ENCODE data around the gene C16orf54. TPM values are rescaled to one million over a fixed set of nuclear protein-coding genes. Genes with fewer than 3 reads are reported as not detected.

C16orf54 gene
- total and polyA plus RNA-seq, 10 of the 15 experiments (the other 5 are each of a cell fraction or from before 2014, with no cell fraction given): 2.1 to 13.3 (median 5.4) TPM

DNA sequence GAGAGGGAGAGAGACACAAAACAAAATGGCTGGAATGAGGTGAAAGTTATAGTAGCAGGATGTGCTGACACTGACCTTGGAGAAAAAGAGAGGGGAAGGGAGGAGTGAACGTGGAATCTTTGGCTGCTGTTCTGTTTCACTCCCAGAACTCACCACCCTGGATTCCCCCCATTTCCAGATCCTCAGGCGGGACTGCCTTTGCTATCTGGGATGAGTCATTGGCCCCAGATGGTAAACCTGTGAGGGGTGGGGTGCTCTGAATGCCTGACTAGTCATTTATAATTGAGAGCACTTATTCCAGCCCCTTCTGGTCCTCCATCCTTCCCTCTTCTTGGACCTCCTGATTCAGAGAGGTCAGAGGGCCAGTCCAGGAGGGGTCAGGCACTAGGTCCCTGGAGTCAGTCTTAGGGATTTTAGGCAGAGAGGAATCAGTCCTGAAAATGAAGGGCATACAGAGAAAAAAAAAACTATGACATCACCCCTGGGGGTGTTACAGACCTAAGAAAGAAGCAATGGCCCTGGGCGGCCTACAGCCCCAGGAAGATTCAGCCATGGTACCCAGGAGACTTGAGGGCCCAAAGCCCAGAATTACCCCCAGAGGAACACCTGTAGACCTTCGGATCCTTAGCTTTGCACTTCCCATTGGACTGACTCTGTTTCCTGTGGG lies 30.1 kb upstream of the C16orf54 start (continued):
- no peak for TF ChIP-seq ZNF687 (IDR thresholded peaks at IDR 0.05)

DNA sequence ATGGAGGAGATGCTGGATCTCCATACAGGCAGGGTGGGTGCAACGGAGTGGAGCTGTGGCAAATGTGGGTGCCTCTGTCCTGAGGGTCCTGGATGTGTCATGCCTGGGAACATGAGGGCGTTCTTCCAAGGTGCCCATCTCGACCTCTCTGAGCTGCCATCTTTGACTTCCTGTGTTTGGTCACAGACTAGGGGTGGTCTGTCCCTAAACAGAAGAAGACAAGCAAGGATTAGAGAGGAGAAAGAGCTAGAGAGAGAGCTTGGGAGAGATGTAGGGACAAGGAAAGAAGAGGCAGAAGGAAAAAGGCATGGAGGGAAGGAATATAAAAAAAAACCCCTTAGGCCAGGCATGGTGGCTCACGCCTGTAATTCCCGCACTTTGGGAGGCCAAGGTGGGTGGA lies 28.9 kb upstream of the C16orf54 start:
- intact Hi-C loops (cut with micrococcal nuclease; ENCODE audit: unreplicated experiment): no loop called here
- ChIA-PET RAD21 (ENCODE audit: unreplicated experiment) (interaction anchor here (0.7 kb wide), 1 partner anchor 368 kb away, joined by 3 read pairs; no protein-coding TSS in a partner anchor), SMC1A (ENCODE audit: uncharacterized antibody, unreplicated experiment) (interaction anchor here (0.8 to 1.1 kb wide), 2 partner anchors 10 to 15 kb away, joined by 3 read pairs; no protein-coding TSS in a partner anchor), POLR2A (interaction anchor here (0.6 kb wide), 1 partner anchor 38 kb away, joined by 6 read pairs; no protein-coding TSS in a partner anchor), CTCF (interaction anchor here (0.5 to 1.8 kb wide), 3 partner anchors 8 to 12 kb away, joined by 3 to 11 read pairs (median 3); no protein-coding TSS in a partner anchor)
- FAIRE-seq (no peak), ATAC-seq (no peak), DNase-seq (ENCODE audit: low read depth, low spot score) (no peak)
- Histone ChIP-seq H3K9me3 (replicated peaks; ENCODE audit: control insufficient read depth, insufficient read depth, low read length) (no peaks in the 10 kb centered on the region), H3K27ac (ENCODE audit: control insufficient read depth, insufficient read depth) (no peak overlapping the region), H4K20me1 (ENCODE audit: control insufficient read depth, insufficient read depth) (no peaks in the 10 kb centered on the region), H3K4me1 (ENCODE audit: control insufficient read depth, insufficient read depth, low read length) (no peaks in the 10 kb centered on the region), H2AFZ (ENCODE audit: control insufficient read depth, low read depth, low read length) (no peak overlapping the region), H3K4me2 (ENCODE audit: control insufficient read depth, insufficient read depth) (no peak overlapping the region), H3K9ac (ENCODE audit: control insufficient read depth, insufficient read depth, low read length) (no peak overlapping the region), H3K4me3 (no peak overlapping the region), H3K27me3 (replicated peaks in 1 of 2; ENCODE audit: control insufficient read depth in 2 of 2, insufficient read depth in 2 of 2, low read length in 1 of 2) (no peaks in the 10 kb centered on the region), H3K79me2 (ENCODE audit: control insufficient read depth, insufficient read depth, low read length) (no peaks in the 10 kb centered on the region), H3K36me3 (ENCODE audit: control insufficient read depth in 2 of 2, insufficient read depth in 2 of 2, low read length in 1 of 2) (no peaks in the 10 kb centered on the region)
- in situ Hi-C loops (cut with MboI): no loop called here
- no peak for TF ChIP-seq BHLHE40 (IDR thresholded peaks at IDR 0.05; ENCODE audit: borderline replicate concordance in 1 of 2, low read depth in 2 of 2, low read length in 1 of 2)
- TF ChIP-seq WRNIP1 (IDR thresholded peaks at IDR 0.05; ENCODE audit: borderline replicate concordance, low read depth, low read length): no peak
- TF ChIP-seq YBX1 (IDR thresholded peaks at IDR 0.05): no peak
- TF ChIP-seq NRF1 (conservative IDR thresholded peaks at IDR 0.05; ENCODE audit: low read depth, low read length): no peak
- no peak for TF ChIP-seq MTA2 (IDR thresholded peaks at IDR 0.05; ENCODE audit: low read depth)
- TF ChIP-seq ZBTB4 (CRISPR knock-in tag; IDR thresholded peaks at IDR 0.05): no peak
- TF ChIP-seq SMAD1 (IDR thresholded peaks at IDR 0.05; ENCODE audit: low read depth, partially characterized antibody): no peak
- no peak for TF ChIP-seq NFYB (IDR thresholded peaks at IDR 0.05; ENCODE audit: insufficient read depth, low read depth, low read length)
- TF ChIP-seq EZH2 (IDR thresholded peaks at IDR 0.05; ENCODE audit: borderline replicate concordance, control insufficient read depth, low read depth, low read length): no peak
- TF ChIP-seq, protein P1, sequence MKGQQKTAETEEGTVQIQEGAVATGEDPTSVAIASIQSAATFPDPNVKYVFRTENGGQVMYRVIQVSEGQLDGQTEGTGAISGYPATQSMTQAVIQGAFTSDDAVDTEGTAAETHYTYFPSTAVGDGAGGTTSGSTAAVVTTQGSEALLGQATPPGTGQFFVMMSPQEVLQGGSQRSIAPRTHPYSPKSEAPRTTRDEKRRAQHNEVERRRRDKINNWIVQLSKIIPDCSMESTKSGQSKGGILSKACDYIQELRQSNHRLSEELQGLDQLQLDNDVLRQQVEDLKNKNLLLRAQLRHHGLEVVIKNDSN (IDR thresholded peaks at IDR 0.05; ENCODE audit: borderline replicate concordance, extremely low read length, insufficient read depth, low read depth, low read length): no peak
- TF ChIP-seq MTA3 (IDR thresholded peaks at IDR 0.05; ENCODE audit: borderline replicate concordance, low read length): no peak
- WGBS (ENCODE audit: insufficient coverage, insufficient replicate concordance, low lambda C conversion rate, missing lambda C conversion rate): 57% methylated on average over 5 of the region's 5 CpGs
- no TSS peak for BruUV-seq (replicated peaks)

Measured in GM12878 (cell line).